RWPE1 (cell line): ENCODE results near the gene TMEM165.

ENCODE experiments used
- CTCF ChIA-PET: fragments of 350-600 bp; sonication (Branson Sonifier 250); formaldehyde crosslinking; extraction: SDS; loops from one replicate; lab custom pipeline; 2021; lab: Yijun Ruan, JAX
- POLR2A ChIA-PET: fragments of 400-600 bp; formaldehyde crosslinking; extraction: SDS; loops from one replicate; lab custom pipeline; 2020; ENCODE audit warnings: antibody characterized with exemption; ENCODE audit not compliant: low non-redundant PET; lab: Yijun Ruan, JAX
- DNase-seq: peaks from one replicate; pipeline ENCODE4 v3.0.0; 2012; ENCODE audit warnings: low spot score
- H3K27ac ChIP-seq: fragments of 450-650 bp; 2 replicates; pipeline ENCODE4 v1.5.1; 2017
- CTCF ChIP-seq: fragments of 450-650 bp; conservative IDR thresholded peaks from 2 replicates; pipeline ENCODE4 v1.5.1; 2017; ENCODE audit warnings: low read depth, mild to moderate bottlenecking

The TMEM165 gene

GRCh38 chr4:55407764-55408163, 12.0 kb downstream of the TMEM165 start:
- CTCF ChIA-PET, result interaction anchor here (1.5 kb wide), 1 partner anchor 62 kb away, joined by 4 read pairs; the partner anchor contains the start of gene SRD5A3
- POLR2A ChIA-PET, result no interaction called here
- H3K27ac ChIP-seq, result no peak overlapping the region
- DNase-seq, result no peak
- TF ChIP-seq CTCF, result no peak

- TF ChIP-seq CTCF, result no peak
- H3K27ac ChIP-seq, result no peak overlapping the region
- CTCF ChIA-PET, result interaction anchor here (1.4 to 1.5 kb wide), 2 partner anchors 54 to 64 kb away, joined by 4 read pairs; partner anchors contain the start of gene SRD5A3
- POLR2A ChIA-PET, result no interaction called here
- no peak for DNase-seq
These were observed 13.9 kb downstream of the TMEM165 start for GRCh38 chr4:55409468-55410171.

GRCh38 chr4:55410431-55410830, 14.7 kb downstream of the TMEM165 start:
- no peak for TF ChIP-seq CTCF
- DNase-seq, result no peak
- ChIA-PET POLR2A (no interaction called here), CTCF (interaction anchor here (1.4 kb wide), 1 partner anchor 54 kb away, joined by 4 read pairs; no protein-coding TSS in a partner anchor)
- no peak overlapping the region for H3K27ac ChIP-seq

GRCh38 chr4:55411621-55412020, 15.9 kb downstream of the TMEM165 start:
- no peak for TF ChIP-seq CTCF
- DNase-seq, result no peak
- no peak overlapping the region for H3K27ac ChIP-seq
- CTCF ChIA-PET, result no interaction called here
- POLR2A ChIA-PET, result no interaction called here

GRCh38 chr4:55416176-55416575, 20.4 kb downstream of the TMEM165 start:
- no peak for DNase-seq
- no peak overlapping the region for H3K27ac ChIP-seq
- ChIA-PET POLR2A (no interaction called here), CTCF (no interaction called here)
- TF ChIP-seq CTCF, result no peak

- POLR2A ChIA-PET, result no interaction called here
- CTCF ChIA-PET, result no interaction called here
- no peak for TF ChIP-seq CTCF
- DNase-seq, result no peak
- H3K27ac ChIP-seq, result no peak overlapping the region
These were observed 29.0 kb downstream of the TMEM165 start for GRCh38 chr4:55424791-55425190.
